ENCODE data around the gene MLPH. TPM values are rescaled to one million over a fixed set of nuclear protein-coding genes. Genes with fewer than 3 reads are reported as not detected.

Gene MLPH
- total RNA-seq, 1 donor from 2014 or later, result not detected

DNA sequence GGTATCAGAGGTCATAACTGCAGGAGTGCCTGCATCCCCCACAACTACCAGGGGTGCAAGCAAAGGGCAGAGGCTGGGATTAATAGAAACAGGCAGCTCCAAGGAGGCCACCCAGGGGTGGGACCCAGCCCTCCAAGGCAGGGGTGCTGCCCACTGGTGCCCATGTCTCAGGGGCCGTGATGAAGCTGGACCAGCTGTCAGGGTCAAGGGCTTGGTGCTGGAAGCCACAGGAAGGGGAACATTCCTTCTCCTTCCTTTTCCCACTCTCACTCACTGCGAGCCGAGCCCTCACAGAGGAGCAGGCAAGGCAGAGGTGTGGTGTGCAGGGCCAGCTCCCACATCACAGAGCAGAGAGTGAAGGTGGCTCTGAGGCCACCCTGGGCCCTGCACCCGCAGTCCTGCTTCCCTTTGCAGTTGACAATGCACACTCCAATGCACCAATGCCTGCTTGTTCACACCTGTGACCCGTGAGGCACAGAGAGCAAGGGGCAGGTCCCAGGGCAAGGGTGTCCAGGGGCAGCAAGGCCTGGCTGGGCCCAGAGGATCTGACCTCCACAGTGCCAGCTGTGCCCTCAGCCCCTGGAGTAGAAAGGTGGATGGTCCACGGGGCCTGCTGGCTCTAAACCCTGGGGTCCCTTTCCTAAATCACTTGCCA lies 28.7 kb downstream of the MLPH start:
- intact Hi-C loops (cut with micrococcal nuclease), result no loop called here

DNA sequence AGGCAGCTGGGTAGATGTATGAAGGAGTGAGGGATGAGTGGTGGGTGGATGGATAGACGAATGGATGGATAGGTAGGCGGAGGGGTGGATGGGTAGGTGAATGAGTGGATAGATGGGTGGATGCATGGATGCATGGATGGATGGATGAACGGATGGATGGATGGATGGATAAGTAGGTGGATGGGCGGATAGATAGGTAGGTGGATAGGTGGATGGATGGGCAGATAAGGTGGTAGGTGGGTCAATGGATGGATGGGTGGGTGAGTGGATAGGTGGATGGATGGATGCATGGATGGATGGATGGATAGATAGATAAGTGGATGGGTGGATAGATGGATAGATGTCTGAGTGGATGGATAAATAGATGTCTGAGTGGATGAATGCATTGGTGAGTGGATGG lies 30.1 kb downstream of the MLPH start:
- intact Hi-C loops (cut with micrococcal nuclease), result no loop called here

DNA sequence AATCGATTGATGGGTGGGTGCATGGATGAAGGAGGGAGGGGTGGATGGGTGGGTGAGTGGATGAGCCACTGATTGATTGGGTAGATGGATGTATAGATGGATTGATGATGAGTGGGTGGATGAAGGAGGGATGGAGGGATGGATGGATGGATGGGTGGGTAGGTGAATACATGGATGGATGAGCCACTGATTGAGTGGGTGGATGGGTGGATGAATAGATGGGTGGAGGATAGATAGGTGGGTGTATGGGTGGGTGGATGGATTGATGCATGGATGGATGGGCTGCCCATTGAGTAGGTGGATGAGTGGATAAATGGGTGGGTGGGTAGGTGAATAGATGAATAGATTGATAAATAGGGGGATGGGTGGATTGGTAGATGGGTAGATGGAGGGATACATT lies 30.9 kb downstream of the MLPH start:
- intact Hi-C loops (cut with micrococcal nuclease), result no loop called here

DNA sequence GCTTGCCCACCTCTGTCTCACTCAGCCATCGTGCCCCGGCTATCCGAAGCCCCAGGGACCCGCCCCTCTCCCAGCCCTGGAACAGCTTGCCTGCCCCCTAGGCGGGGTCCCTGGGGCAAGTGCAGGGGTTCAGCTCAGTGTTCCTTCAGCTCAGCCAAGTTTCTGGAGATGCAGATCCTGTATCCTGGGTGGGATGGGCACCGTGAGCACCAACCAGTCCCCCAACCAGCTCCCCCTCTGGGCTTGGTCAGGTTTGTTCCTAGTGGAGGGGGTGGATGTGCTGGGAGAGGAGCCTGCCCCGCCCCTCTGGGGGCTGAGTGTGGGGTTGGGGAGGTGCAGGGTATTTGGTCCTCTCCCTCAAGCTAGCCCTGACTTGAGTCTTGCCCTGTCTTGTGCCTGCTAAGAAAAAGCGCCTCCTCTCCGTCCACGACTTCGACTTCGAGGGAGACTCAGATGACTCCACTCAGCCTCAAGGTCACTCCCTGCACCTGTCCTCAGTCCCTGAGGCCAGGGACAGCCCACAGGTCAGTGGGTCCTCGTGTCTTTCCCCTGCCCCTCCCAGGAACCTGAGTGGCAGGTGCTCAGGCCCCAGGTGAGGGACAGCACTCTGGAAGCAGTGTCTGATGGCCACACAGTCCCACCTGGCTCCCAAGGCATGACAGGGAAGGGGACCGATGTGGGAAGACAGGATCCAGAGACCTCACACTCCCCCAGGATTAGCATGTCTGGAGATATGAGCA lies 32.6 kb downstream of the MLPH start:
- intact Hi-C loops (cut with micrococcal nuclease), result no loop called here

DNA sequence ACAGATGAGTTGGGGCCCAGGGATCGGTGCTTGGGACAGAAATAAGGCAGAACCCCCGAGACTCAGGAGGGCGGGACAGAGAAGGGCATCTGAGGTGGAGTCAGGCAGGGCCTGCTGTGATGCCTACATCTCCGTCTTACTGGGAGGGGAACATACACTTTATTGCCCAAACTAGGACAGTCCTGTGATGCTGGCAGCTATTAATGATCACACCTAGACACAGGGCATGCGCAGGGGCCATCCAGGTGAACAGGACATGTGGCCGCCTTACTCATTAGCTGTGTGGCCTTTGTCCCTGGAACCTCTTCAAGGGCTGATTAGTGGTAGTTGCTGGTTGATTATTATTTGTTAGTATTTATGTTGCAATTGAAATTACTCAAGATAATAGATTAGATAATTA lies 33.2 kb downstream of the MLPH start:
- intact Hi-C loops (cut with micrococcal nuclease), result no loop called here

DNA sequence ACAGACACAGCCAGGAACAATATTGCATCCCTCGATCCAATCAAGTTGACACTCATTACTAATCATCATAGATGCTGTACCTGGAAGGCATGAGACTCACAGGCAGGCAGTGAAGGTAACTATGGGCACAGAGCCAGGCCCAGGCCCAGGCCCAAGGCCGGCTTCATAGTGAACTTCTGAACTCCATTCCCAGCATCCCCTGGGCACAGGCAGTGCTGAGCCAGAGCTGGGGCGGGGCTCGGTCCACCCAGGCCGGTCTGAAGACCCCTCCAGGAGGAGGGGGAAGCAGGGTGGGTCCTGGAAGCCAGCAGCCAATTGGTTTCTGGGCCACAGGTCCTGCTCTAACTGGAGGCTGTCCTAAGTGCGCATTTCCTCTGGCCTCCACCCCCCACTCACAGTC lies 37.6 kb downstream of the MLPH start:
- intact Hi-C loops (cut with micrococcal nuclease), result no loop called here

DNA sequence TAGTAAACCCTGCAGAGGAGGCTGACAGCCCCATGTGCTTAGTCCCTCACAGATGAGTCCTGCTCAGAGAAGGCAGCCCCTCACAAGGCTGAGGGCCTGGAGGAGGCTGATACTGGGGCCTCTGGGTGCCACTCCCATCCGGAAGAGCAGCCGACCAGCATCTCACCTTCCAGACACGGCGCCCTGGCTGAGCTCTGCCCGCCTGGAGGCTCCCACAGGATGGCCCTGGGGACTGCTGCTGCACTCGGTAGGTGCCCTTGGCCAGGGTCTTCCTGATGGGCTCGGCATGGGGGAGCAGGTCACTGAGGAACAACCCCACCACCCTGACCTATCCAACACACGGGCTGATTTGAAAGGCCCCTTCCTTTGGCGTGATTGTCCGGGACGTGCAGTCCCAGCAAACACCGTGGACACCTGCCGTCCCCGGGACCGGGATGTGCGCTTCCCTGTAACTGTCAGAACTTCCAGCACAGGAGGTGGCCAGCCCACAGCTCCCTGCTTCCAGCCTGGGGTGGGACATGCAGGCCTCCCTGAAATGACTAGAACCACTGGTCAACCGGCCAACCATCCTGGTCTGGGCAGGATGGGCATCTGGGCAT lies 38.6 kb downstream of the MLPH start:
- intact Hi-C loops (cut with micrococcal nuclease), result no loop called here

DNA sequence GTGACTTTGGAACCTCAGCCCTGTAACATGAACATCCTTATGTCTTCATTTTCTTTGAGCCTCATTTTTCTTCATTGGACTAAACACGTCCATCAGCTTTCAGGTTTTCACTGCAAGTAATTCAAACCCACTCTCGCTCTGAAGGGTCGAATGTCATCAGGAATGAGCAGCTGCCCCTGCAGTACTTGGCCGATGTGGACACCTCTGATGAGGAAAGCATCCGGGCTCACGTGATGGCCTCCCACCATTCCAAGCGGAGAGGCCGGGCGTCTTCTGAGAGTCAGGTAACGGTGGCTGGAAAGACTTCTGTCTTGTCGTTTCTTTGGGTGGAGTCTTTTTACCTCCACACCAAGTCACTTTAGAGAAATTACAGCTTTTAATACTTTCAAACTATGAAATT lies 40.2 kb downstream of the MLPH start:
- intact Hi-C loops (cut with micrococcal nuclease), result no loop called here

DNA sequence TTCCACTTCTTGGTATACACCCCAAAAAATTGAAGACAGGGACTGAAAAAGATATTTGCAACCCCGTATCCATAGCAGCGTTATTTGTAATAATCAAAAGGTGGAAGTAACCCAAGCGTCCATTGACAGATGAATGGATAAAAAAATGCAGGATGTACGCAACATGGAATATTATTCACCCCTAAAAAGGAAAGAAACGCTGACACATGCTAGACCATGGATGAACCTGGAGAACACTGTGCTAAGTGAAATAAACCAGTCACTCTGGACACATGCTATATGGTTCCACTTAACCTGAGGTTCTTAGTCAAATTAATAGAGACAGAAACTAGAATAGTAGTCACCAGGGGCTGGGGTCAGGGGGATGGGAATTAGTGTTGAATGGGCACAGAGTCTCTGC lies 40.7 kb downstream of the MLPH start:
- intact Hi-C loops (cut with micrococcal nuclease), result no loop called here

DNA sequence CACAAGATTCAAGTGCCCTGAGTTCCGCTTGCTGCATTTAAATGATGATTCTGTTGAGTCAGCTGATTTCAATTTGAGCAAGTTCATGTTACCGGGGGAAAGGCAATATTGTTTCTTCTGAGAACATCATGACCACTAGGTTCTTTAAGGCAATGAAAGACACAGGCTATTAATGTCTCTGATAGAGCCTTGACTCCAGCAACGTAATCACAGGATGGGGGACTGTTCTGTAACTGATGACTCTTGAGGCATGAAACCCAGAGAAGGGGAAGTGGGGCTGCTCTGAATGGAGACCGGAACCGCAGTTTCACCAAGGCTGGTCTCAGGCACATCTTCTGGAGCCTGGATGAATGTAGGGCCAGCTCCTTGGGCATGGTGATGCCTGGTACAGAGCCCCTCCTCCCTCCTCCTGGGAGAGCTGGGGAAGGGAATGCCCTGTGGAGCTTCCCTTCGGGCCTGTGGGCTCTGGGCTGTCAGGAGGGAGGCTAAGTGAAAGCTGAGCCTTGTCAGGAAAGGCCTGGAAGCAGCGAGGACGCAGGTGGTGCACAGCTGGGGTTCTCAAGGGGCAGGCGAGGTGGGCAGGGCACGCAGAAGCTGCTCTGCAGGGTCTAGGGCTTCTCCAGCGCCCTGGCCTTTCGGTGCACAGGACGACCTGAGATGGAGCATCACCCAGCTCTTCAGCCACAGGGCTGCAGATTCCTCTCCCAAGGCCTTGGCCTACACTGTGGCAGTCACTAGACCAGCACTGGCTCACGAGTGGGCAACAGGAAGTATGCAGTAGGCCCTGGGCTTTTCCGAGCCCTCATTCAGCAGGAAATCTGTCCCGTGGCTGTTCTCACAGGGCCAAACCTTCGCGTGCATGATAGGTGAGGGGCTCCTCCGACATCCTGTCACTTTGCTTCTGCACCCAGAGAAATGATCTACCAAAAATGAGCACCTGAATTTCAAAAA lies 42.7 kb downstream of the MLPH start:
- intact Hi-C loops (cut with micrococcal nuclease), result no loop called here

DNA sequence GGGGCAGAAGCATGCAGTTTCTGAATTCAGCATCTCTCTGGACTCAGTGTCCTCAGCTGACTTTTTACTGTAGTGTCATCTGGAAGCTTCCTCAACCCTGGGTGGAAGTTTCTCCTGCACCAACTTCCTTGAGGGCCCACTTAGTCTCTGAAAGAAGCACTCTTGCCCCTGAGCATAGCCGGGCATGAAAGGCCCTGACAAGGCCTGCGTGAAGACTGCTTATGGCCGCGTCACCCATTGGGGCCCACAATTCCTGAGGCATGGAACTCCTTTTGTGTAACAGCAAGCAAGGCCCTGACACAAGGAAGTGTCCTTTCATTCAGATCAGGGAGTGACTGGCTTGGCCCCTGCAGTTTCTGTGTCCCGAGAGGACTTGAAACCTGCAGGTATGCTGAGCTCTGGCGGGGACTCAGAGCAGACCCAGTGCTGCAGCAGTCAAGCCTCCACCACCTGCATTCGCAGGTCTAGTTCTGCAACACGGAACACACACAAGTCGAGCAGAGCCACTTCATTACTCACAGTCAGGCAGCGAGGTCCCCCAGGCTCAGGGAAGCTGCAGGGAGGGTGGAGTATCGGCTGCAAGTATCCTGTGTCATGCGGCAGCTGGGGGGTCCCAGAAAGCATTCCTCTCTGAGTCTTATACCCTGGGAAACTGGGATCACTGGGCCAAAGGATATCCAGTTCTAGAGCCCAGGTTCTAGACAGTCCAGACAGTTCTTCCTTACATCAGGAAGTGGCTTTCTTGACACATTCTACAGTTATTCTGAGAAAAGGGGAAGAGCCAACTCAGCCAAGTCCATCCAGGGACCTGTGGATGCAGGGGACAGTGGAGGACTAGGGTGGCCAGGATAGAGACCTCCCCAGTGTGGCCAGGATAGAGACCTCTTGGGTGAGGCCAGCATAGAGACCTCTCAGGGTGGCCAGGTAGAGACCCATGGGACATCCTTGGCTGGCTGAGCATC lies 43.7 kb downstream of the MLPH start:
- intact Hi-C loops (cut with micrococcal nuclease), result no loop called here

DNA sequence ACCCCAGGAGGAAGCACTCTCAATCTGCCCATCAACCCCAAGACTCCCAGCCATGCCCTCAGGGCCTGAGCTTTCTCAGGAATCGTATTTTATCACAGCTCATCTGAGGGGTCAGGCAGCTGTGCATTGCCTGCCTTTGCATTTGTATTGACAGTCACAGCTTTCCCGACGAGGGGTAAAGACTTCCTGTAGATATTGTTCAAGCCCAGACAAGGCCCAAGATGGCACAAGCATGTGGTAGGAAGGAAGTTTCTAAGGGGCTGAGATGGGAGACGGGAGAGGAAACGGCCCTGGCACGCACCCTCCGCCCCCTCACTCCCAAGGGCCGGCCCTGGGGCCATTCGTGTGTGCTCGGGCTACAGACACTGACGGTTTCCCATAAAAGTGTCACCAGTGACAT lies 45.1 kb downstream of the MLPH start:
- intact Hi-C loops (cut with micrococcal nuclease), result no loop called here

DNA sequence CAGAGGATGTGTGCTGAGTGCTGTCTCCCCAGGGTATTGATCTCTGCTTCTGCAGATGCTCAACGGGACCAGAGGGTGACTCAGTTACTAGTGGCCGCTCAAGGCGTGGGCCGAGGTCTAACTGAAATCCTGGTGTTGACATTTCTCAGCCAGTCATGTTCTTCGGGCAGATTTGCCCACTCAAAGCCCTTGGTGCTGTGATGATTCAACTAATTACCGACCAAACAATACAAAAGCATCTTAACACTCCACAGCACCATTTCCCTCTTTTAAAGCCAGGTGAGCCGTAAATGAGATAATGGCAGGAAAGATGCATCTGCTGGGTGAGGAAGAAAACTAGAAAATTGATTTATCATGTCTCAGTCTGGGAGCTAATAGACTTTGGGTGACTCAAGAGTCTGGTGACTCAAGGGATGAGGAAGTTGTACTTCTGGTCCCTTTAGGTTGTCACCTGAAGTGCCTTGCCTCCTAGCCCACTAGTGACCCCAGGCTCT lies 46.7 kb downstream of the MLPH start:
- intact Hi-C loops (cut with micrococcal nuclease), result no loop called here

DNA sequence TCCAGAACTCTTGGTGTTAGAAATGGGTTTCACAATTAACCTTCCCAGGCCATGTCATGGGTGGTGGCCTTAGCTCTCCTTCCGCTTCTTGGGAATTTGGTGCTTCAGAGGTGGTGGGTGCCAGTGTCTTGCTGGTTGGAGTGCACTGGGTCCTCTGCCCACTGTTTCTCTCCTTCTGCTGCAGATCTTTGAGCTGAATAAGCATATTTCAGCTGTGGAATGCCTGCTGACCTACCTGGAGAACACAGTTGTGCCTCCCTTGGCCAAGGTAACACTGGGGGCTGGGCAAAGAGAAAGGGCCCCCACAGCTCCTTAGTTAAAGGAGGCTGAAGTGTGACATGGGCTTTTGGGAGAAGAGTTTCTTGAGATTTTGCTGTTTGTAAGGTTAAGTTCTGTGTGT lies 47.3 kb downstream of the MLPH start:
- intact Hi-C loops (cut with micrococcal nuclease), result no loop called here

DNA sequence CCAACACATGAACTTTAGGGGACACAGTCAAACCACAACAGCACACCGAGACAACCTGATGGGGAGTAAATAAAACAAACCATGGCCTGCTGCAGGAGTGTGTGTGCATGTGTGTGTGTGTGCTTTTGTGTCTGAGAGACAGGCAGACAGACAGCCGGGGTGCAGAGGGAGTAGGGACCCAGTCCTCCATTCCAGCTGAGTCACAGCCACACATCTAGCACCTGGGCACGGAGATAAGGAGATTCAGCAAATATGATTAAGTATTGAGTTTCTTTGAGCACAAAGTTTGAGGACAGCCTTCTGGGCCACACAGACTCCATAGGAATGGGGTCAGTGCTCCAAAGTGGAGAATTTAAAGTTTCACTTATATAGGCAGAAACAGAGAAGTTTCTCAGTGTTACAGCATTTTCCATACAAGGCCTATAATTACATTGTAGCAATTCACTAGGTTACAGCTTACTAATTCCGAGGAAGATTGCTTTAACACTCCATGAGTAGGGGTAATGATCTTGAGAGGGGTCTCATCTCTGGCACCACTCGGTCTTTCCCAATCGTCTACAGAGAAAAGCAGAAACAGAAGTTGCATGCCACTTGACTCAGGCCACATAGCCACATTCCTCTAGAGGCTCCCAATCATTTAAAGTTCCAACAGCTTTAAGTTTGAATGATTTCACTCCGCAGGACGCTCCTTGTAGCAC lies 48.5 kb downstream of the MLPH start:
- intact Hi-C loops (cut with micrococcal nuclease), result no loop called here

DNA sequence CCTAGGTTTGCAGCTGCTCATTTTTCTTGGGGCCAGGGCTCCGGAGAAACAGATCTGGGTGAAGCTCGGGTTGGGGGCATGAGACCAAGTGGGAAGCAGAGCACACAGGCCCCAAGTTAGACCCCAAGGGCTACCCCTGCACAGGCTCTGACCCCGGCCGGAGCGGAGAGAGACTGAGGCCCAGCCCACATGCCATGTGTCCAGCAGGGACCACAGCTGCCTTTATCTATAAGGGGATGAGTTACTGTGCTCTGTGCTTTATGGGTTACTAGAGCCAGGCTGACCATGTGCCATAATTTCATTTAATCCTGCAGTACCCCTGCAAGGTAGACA lies 49.0 kb downstream of the MLPH start:
- intact Hi-C loops (cut with micrococcal nuclease), result no loop called here

DNA sequence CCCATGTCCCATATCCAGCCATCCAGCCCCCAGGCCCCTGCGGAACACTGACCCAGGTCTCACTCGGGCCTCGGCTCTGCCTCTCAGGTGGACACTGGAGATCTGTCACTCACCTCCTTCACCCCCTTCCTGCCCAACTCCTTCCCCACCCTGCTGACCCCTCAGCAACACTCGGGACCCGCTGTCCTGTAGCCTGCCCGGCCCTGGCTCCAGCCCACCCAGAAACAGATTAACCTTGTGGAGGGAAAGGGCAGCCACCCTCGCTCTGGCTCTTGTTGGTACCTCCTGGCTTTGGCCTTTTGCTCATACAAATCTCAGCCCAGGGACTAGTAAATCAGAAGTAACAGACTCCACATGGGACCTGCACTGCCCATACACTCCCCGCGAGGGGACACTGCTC lies 49.6 kb downstream of the MLPH start:
- intact Hi-C loops (cut with micrococcal nuclease), result no loop called here

DNA sequence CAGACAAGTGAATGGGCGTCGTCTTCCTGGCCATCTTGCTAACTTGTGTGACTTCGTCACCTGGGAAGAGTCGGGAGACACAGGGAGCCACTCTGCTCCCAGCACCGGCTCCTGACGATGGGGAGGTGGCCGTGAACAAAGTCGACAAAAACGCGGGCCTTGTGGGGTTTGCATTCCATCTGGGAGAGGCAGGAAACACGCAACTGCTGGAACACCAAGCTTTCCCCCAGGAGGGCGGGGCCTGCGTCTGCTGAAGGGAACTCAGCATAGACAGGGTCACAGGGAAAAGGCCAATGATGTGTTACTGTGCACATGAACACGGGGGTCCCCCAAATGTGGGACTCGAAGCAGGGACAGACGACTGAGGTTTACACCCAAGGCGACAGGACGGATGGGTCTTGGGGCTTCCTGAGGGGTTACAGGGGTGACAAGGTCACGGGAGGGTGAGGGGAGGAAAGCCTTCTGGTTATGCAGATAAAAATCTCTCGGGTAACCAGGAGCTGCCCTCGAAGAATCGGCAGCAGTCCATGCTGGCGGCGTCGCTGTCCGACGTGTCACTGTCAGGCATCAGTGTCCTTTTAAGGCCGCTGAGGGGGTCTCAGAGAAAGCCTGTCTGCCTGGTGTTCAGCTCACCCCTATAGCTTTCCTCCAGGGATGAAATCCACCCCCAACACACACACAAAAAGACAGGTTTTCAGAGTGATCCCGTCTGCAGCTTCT lies 51.1 kb downstream of the MLPH start:
- intact Hi-C loops (cut with micrococcal nuclease), result no loop called here

DNA sequence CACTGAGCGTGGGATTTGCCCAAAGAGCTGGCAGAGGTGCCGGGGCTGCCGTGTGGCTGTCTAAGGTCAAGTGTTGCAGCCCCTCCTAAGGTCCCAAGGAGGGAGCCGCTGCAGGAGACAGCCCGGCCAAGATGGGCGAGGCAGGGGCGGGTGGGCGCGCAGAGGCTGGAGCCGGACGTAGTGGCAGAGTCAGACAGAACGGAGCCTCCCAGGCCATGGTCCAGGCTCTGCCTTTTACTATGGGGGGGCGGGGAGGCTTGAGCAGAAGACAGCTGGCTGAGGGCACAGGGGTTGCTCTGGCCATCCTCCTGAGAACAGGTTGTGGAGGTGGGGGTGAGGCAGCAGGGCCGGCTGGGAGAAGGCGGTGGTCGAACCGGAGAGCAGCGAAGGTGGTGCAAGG lies 51.9 kb downstream of the MLPH start:
- intact Hi-C loops (cut with micrococcal nuclease), result no loop called here

All from T-helper 1 cell treated with Interleukin-12 subunit alpha and Interleukin-12 subunit beta and Interleukin-4 antibody, amounts not matched to agents 30 ng/mL and 1 ng/mL, for 36 hours (primary cell).